CD14-positive monocyte (primary cell): ENCODE data around the gene LHX6. TPM values are rescaled to one million over a fixed set of nuclear protein-coding genes. Genes with fewer than 3 reads are reported as not detected.

Source experiments
- DNase-seq, 3 donors: peaks; one replicate each; pipeline ENCODE4 v3.0.0-alpha.2; 2011 to 2022
- H2AFZ ChIP-seq: 2 replicates; pipeline ENCODE4 v1.6.0; 2012; ENCODE audit warnings: mild to moderate bottlenecking, low read depth, low read length, inconsistent platforms; ENCODE audit not compliant: insufficient read depth, poor library complexity, severe bottlenecking
- H3K27ac ChIP-seq, 2 donors: 1 replicate in 1 of 2; 2 replicates in 1 of 2; pipeline ENCODE4 v1.5.1; 2012 to 2013; ENCODE audit warnings: low read length in 2 of 2, control low read depth in 1 of 2, inconsistent platforms in 1 of 2, low read depth in 1 of 2, mild to moderate bottlenecking in 1 of 2
- H3K27me3 ChIP-seq, 2 donors: one replicate each; pipeline versions ENCODE4 v1.6.0 to v1.6.1; 2011 to 2013; ENCODE audit warnings: low read length in 2 of 2; ENCODE audit not compliant: control insufficient read depth in 2 of 2, insufficient read depth in 2 of 2
- H3K36me3 ChIP-seq, 2 donors: replicated peaks in 1 of 2; 1 replicate in 1 of 2; 2 replicates in 1 of 2; pipeline versions ENCODE4 v1.5.1 to v1.6.1; 2012 to 2013; ENCODE audit warnings: low read length in 2 of 2, control low read depth in 1 of 2, inconsistent platforms in 1 of 2, mild to moderate bottlenecking in 1 of 2; ENCODE audit not compliant: insufficient read depth in 2 of 2, control insufficient read depth in 1 of 2
- H3K4me1 ChIP-seq, 2 donors: 1 replicate in 1 of 2; 2 replicates in 1 of 2; pipeline versions ENCODE4 v1.5.1 to v1.6.1; 2012 to 2013; ENCODE audit warnings: low read length in 2 of 2, control low read depth in 1 of 2, inconsistent platforms in 1 of 2, mild to moderate bottlenecking in 1 of 2, moderate library complexity in 1 of 2; ENCODE audit not compliant: insufficient read depth in 2 of 2, control insufficient read depth in 1 of 2
- H3K4me2 ChIP-seq: replicated peaks from 2 replicates; pipeline ENCODE3; 2012; ENCODE audit warnings: low read length, moderate library complexity, mild to moderate bottlenecking; ENCODE audit not compliant: poor library complexity, severe bottlenecking; ENCODE audit errors: extremely low read depth
- H3K4me3 ChIP-seq, 3 experiments: fragments of 200-600 bp in 1 of 3; sonication (generic) in 1 of 3; replicated peaks in 1 of 3; 1 replicate in 2 of 3; 2 replicates in 1 of 3; pipeline ENCODE4 v1.5.1; 2011 to 2013; ENCODE audit warnings: low read length in 3 of 3, mild to moderate bottlenecking in 3 of 3, control low read depth in 2 of 3, low read depth in 2 of 3, inconsistent platforms in 1 of 3, moderate library complexity in 1 of 3
- H3K79me2 ChIP-seq: 2 replicates; pipeline ENCODE4 v1.6.0; 2012; ENCODE audit warnings: mild to moderate bottlenecking, control low read depth, inconsistent platforms, low read length, moderate library complexity; ENCODE audit not compliant: insufficient read depth
- H3K9ac ChIP-seq: 2 replicates; pipeline ENCODE4 v1.6.0; 2017; ENCODE audit warnings: low read length, mild to moderate bottlenecking; ENCODE audit not compliant: insufficient read depth, poor library complexity, severe bottlenecking
- H3K9me3 ChIP-seq, 2 donors: replicated peaks in 1 of 2; 1 replicate in 1 of 2; 2 replicates in 1 of 2; pipeline versions ENCODE4 v1.5.1 to v1.6.1; 2012 to 2013; ENCODE audit warnings: low read length in 2 of 2, control low read depth in 1 of 2; ENCODE audit not compliant: control insufficient read depth in 1 of 2, insufficient read depth in 1 of 2
- H4K20me1 ChIP-seq: 2 replicates; pipeline ENCODE4 v1.6.0; 2012; ENCODE audit warnings: mild to moderate bottlenecking, low read length, control low read depth, moderate library complexity; ENCODE audit not compliant: insufficient read depth
- H3K27ac Mint-ChIP-seq, 7 donors: one replicate each; pipeline ENCODE4 v1.8.0; 2020; ENCODE audit warnings: mild to moderate bottlenecking in 7 of 7, mixed read lengths in 7 of 7, moderate library complexity in 6 of 7, inconsistent platforms in 2 of 7
- H3K27me3 Mint-ChIP-seq, 3 donors: one replicate each; pipeline ENCODE4 v1.8.0; 2021 to 2022; ENCODE audit warnings: low read depth in 3 of 3, mild to moderate bottlenecking in 3 of 3, mixed read lengths in 3 of 3, moderate library complexity in 3 of 3, inconsistent platforms in 1 of 3
- H3K36me3 Mint-ChIP-seq, 2 donors: one replicate each; pipeline ENCODE4 v1.8.0; 2020; ENCODE audit warnings: mixed read lengths in 2 of 2, inconsistent platforms in 1 of 2, mild to moderate bottlenecking in 1 of 2
- H3K4me1 Mint-ChIP-seq: one replicate; pipeline ENCODE4 v1.8.0; 2020; ENCODE audit warnings: mild to moderate bottlenecking, mixed read lengths
- H3K4me3 Mint-ChIP-seq, 2 donors: one replicate each; pipeline ENCODE4 v1.8.0; 2020; ENCODE audit warnings: mild to moderate bottlenecking in 2 of 2, mixed read lengths in 2 of 2, moderate library complexity in 1 of 2
- H3K9me3 Mint-ChIP-seq, 7 donors: one replicate each; pipeline ENCODE4 v1.8.0; 2020 to 2022; ENCODE audit warnings: mixed read lengths in 7 of 7, mild to moderate bottlenecking in 6 of 7, moderate library complexity in 6 of 7, inconsistent platforms in 2 of 7
- WGBS: methylation state at CpG from one replicate; pipeline ENCODE4 v1.1.5; 2013; ENCODE audit warnings: missing lambda C conversion rate; ENCODE audit not compliant: insufficient coverage; 5-methylcytosine and 5-hydroxymethylcytosine counted together
- intact Hi-C, 2 donors: fragments of 100-400 bp; cut with micrococcal nuclease; formaldehyde crosslinking; loops; one replicate each; pipeline versions ENCODE4 v1.15.0 to v1.15.1; 2023
- polyA plus RNA-seq, 3 donors: library from polyadenylated mRNA; depleted of rRNA in 1 of 3; unstranded in 2 of 3; stranded (reverse) in 1 of 3; fragments of 300-500 nt in 2 of 3; fragments of >200 nt in 1 of 3; fragmentation: Illumina TruSeq in 2 of 3; gene quantifications; 1 replicate in 2 of 3; 2 replicates in 1 of 3; pipeline ENCODE4 v1.2.3, GENCODE V29; 2012 to 2021
- TF ChIP-seq, protein P1 (sequence below): fragments of 200-600 bp; IDR thresholded peaks from one replicate; pipeline ENCODE4 v1.8.0; 2022; ENCODE audit warnings: antibody characterized with exemption, mild to moderate bottlenecking

LHX6 gene
- polyA plus RNA-seq, 3 donors, result not detected

DNA sequence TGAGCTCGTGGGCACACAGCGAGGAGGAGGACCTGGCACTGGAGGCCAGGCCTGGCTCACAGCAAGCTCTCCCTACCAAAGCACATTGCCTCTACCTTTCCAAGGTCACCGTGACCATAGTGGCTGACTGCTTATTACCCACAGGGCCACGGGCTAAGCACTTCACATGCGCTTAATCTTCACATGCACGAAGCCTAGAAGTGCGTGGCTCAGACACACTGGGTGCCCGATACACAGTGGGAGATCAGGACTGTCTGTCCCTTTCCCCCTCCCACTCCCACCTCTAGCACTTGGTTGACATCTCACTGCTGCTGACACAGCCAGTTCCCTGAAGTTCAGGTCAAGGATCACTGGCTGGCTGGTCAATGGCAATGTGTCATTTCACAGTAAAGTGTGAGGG lies 23.6 kb downstream of the LHX6 start:
- no peak overlapping the region for H3K9ac ChIP-seq
- no peak overlapping the region for H3K27ac Mint-ChIP-seq
- no peak for DNase-seq

DNA sequence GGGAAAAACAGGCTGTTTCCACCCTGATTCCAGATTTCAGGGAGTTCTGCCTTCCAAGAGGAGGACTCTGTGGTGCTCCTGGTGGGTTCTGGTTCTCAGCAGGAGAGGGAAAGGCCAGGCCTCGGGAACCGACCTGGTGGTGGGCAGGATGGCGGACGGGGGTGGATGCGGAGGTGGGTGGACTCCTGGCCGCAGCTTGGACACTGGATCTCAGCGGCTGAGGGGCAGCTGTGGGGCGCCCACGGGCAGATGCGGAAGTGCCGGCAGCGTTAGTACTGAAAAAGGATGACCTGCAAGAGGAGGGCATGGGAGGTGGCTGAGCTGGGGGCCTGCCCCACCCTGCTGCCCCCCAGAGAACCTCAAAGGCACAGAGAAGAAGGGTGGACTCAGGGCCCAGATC lies 24.3 kb downstream of the LHX6 start:
- Mint-ChIP-seq H3K36me3 (no peaks in the 10 kb centered on the region), H3K27me3 (peaks cover 0 to 3% (median 2%) of the 10 kb centered on the region in 3 donors), H3K9me3 (no peaks in the 10 kb centered on the region), H3K4me3 (no peak overlapping the region), H3K27ac (no peak overlapping the region), H3K4me1 (no peaks in the 10 kb centered on the region)
- Histone ChIP-seq H3K27me3 (no peaks in the 10 kb centered on the region), H3K9ac (no peak overlapping the region), H3K4me3 (no peak overlapping the region), H3K4me2 (no peak overlapping the region), H3K79me2 (no peaks in the 10 kb centered on the region), H3K27ac (no peak overlapping the region), H2AFZ (no peak overlapping the region), H3K4me1 (no peaks in the 10 kb centered on the region), H4K20me1 (no peaks in the 10 kb centered on the region), H3K9me3 (no peaks in the 10 kb centered on the region), H3K36me3 (no peaks in the 10 kb centered on the region)
- no peak for DNase-seq
- intact Hi-C loops, result no loop called here
- TF ChIP-seq, protein P1, sequence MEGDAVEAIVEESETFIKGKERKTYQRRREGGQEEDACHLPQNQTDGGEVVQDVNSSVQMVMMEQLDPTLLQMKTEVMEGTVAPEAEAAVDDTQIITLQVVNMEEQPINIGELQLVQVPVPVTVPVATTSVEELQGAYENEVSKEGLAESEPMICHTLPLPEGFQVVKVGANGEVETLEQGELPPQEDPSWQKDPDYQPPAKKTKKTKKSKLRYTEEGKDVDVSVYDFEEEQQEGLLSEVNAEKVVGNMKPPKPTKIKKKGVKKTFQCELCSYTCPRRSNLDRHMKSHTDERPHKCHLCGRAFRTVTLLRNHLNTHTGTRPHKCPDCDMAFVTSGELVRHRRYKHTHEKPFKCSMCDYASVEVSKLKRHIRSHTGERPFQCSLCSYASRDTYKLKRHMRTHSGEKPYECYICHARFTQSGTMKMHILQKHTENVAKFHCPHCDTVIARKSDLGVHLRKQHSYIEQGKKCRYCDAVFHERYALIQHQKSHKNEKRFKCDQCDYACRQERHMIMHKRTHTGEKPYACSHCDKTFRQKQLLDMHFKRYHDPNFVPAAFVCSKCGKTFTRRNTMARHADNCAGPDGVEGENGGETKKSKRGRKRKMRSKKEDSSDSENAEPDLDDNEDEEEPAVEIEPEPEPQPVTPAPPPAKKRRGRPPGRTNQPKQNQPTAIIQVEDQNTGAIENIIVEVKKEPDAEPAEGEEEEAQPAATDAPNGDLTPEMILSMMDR, result no peak
- WGBS, result 93% methylated on average over 12 of the region's 12 CpGs

More for the DNA sequence above, 23.6 kb downstream of the LHX6 start:
- Histone ChIP-seq H3K79me2 (no peaks in the 10 kb centered on the region), H3K9me3 (no peaks in the 10 kb centered on the region), H3K4me1 (no peaks in the 10 kb centered on the region), H3K27me3 (no peaks in the 10 kb centered on the region), H3K4me2 (no peak overlapping the region), H3K27ac (no peak overlapping the region), H4K20me1 (no peaks in the 10 kb centered on the region), H3K36me3 (no peaks in the 10 kb centered on the region), H3K4me3 (no peak overlapping the region), H2AFZ (no peak overlapping the region)
- TF ChIP-seq, protein P1, result no peak
- Mint-ChIP-seq H3K4me1 (no peaks in the 10 kb centered on the region), H3K4me3 (no peak overlapping the region), H3K9me3 (no peaks in the 10 kb centered on the region), H3K27me3 (peaks cover 0 to 3% (median 2%) of the 10 kb centered on the region in 3 donors), H3K36me3 (no peaks in the 10 kb centered on the region)
- intact Hi-C loops, result no loop called here
- 95% methylated on average over 8 of the region's 8 CpGs for WGBS
